ENCODE data around the gene PALD1. TPM values are rescaled to one million over a fixed set of nuclear protein-coding genes. Genes with fewer than 3 reads are reported as not detected.
A peak's percentile ranks its signal among the peaks of the same experiment; 100 is the strongest.

The PALD1 gene
- total RNA-seq, 4 donors from 2014 or later = 10.4 to 19.1 (median 12.8) TPM

- DNase-seq (ENCODE audit: extremely low spot score) = no peak
- H3K36me3 ChIP-seq = no peaks in the 10 kb centered on the region
- TF ChIP-seq EP300 (IDR thresholded peaks at IDR 0.05) = no peak
- no peak for TF ChIP-seq POLR2AphosphoS5 (IDR thresholded peaks at IDR 0.05)
- no peak for TF ChIP-seq POLR2A (IDR thresholded peaks at IDR 0.05; ENCODE audit: low read depth)
- TF ChIP-seq CTCF (IDR thresholded peaks at IDR 0.05) = no peak
- peak overlapping the region in 3 of 4 donors; percentile 22 to 55 (median 40) for H3K27ac ChIP-seq (replicated peaks in 1 of 4)
- H3K4me3 ChIP-seq = no peak overlapping the region
- WGBS = 60% methylated on average over 1 of the region's 4 CpGs
- no peaks in the 10 kb centered on the region for H3K27me3 ChIP-seq
- peaks cover 27 to 44% (median 34%) of the 10 kb centered on the region in 4 donors for H3K4me1 ChIP-seq
- H3K9me3 ChIP-seq = no peaks in the 10 kb centered on the region
- intact Hi-C loops (cut with DNase I) = no loop called here
Observed at GRCh38 chr10:70499836-70500167, 21.2 kb downstream of the PALD1 start.

DNA sequence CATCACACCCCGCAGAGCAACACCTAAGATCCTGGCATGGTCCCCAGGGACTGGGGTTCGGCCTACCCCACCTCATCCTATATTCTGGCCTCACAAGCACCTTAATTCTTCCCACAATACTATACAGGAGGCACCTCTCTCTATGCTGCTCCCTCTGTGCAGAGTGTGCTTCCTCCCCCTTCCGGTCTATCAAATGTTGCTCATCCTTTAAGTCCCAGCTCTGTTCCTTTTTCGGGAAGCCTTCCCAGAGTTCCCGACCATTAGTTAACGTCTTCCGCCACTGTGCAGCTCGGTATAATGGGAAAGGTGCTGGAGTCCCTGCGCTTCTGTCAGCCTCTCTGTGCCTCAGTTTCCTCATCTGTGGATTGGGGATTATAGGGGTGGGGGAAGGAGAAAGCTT lies 21.8 kb downstream of the PALD1 start:
- no peaks in the 10 kb centered on the region for H3K9me3 ChIP-seq
- H3K36me3 ChIP-seq = no peaks in the 10 kb centered on the region
- H3K27me3 ChIP-seq = no peaks in the 10 kb centered on the region
- H3K4me3 ChIP-seq = no peak overlapping the region
- no peak for DNase-seq (ENCODE audit: extremely low spot score)
- WGBS = 74% methylated on average over 9 of the region's 9 CpGs
- peaks cover 27 to 44% (median 31%) of the 10 kb centered on the region in 4 donors for H3K4me1 ChIP-seq
- peak overlapping the region in 2 of 4 donors; percentile 22 to 55 for H3K27ac ChIP-seq (replicated peaks in 1 of 4)
- TF ChIP-seq POLR2AphosphoS5 (IDR thresholded peaks at IDR 0.05) (no peak), EP300 (IDR thresholded peaks at IDR 0.05) (no peak), CTCF (IDR thresholded peaks at IDR 0.05) (no peak), POLR2A (IDR thresholded peaks at IDR 0.05; ENCODE audit: low read depth) (no peak)
- intact Hi-C loops (cut with DNase I) = no loop called here

- intact Hi-C loops (cut with DNase I) = no loop called here
- no peak overlapping the region for H3K4me3 ChIP-seq
- no peaks in the 10 kb centered on the region for H3K36me3 ChIP-seq
- 51% methylated on average over 4 of the region's 4 CpGs for WGBS
- H3K27me3 ChIP-seq = no peaks in the 10 kb centered on the region
- H3K27ac ChIP-seq (replicated peaks in 1 of 4) = peak overlapping the region in 2 of 4 donors; percentile 22 to 53
- no peaks in the 10 kb centered on the region for H3K9me3 ChIP-seq
- no peak for TF ChIP-seq EP300 (IDR thresholded peaks at IDR 0.05)
- peak; percentile 61 to 70 for TF ChIP-seq POLR2AphosphoS5 (IDR thresholded peaks at IDR 0.05)
- no peak for TF ChIP-seq POLR2A (IDR thresholded peaks at IDR 0.05; ENCODE audit: low read depth)
- no peak for TF ChIP-seq CTCF (IDR thresholded peaks at IDR 0.05)
- DNase-seq (ENCODE audit: extremely low spot score) = no peak
- peaks cover 27 to 44% (median 31%) of the 10 kb centered on the region in 4 donors for H3K4me1 ChIP-seq
Observed at GRCh38 chr10:70500812-70501301, 22.3 kb downstream of the PALD1 start.

DNA sequence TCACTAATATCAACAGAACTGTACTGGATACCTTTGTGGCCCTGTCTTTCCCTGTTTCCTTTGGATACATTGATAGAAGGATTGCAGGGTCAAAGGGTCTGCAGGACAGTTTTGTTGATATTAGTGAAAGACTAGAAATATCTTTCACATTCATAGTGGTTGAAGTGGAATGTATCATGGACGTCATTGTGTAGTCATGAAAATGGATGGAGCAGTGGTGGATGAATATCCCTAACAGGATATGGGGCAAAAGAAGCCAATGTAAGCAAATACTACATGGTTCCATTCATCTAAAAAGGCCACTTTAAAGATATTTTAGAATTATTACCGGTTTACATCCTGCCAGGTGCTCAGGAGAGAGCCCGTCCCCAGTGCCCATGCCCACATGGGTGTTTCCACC lies 23.8 kb downstream of the PALD1 start:
- Histone ChIP-seq H3K27me3 (no peaks in the 10 kb centered on the region), H3K27ac (replicated peaks in 1 of 4) (no peak overlapping the region), H3K4me1 (peaks cover 24 to 41% (median 28%) of the 10 kb centered on the region in 4 donors), H3K4me3 (no peak overlapping the region), H3K9me3 (no peaks in the 10 kb centered on the region), H3K36me3 (no peaks in the 10 kb centered on the region)
- intact Hi-C loops (cut with DNase I) = no loop called here
- TF ChIP-seq CTCF (IDR thresholded peaks at IDR 0.05) (no peak), POLR2AphosphoS5 (IDR thresholded peaks at IDR 0.05) (no peak), POLR2A (IDR thresholded peaks at IDR 0.05; ENCODE audit: low read depth) (no peak), EP300 (IDR thresholded peaks at IDR 0.05) (no peak)
- DNase-seq (ENCODE audit: extremely low spot score) = no peak
- WGBS = 95% methylated on average over 3 of the region's 3 CpGs

DNA sequence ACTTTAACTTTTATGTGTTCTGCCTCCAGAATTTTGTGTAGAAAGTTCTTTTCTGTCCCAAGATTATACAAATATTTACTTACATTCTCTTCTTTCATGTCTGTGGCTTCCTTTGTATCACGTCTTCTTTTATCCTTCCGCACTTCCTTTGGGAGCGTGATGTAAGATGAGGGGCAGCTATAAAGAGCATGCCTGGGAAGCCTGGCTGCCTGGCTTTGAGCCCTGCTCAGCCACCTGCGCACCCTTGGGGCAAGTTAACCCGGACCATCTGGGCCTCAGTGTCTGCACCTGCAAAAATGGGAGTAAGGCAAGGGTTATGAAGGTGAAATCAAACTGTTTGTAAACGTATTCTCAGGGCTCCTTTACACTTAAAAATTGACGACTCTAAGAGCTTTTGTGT lies 25.2 kb downstream of the PALD1 start:
- Histone ChIP-seq H3K4me1 (peaks cover 35 to 45% (median 38%) of the 10 kb centered on the region in 4 donors), H3K27ac (replicated peaks in 1 of 4) (peak overlapping the region in 1 of 4 donors; percentile 40), H3K4me3 (no peak overlapping the region), H3K36me3 (no peaks in the 10 kb centered on the region), H3K27me3 (no peaks in the 10 kb centered on the region), H3K9me3 (no peaks in the 10 kb centered on the region)
- intact Hi-C loops (cut with DNase I) = no loop called here
- TF ChIP-seq POLR2A (IDR thresholded peaks at IDR 0.05; ENCODE audit: low read depth) (no peak), EP300 (IDR thresholded peaks at IDR 0.05) (no peak), POLR2AphosphoS5 (IDR thresholded peaks at IDR 0.05) (no peak), CTCF (IDR thresholded peaks at IDR 0.05) (no peak)
- WGBS = 84% methylated on average over 7 of the region's 7 CpGs
- DNase-seq (ENCODE audit: extremely low spot score) = no peak

Measured in esophagus muscularis mucosa (tissue), 4 donors.